ENCODE results near the gene MRGPRF. TPM values are rescaled to one million over a fixed set of nuclear protein-coding genes. Genes with fewer than 3 reads are reported as not detected.

MRGPRF gene
- polyA plus RNA-seq, 4 donors = 0.81 to 16.9 (median 2.1) TPM

- WGBS, 3 donors = 59 to 80% (median 62%) methylated on average over 6 of the region's 6 CpGs
- H3K36me3 ChIP-seq (ENCODE audit: control insufficient read depth in 3 of 3, insufficient read depth in 2 of 3, low read depth in 1 of 3, low read length in 3 of 3) = no peaks in the 10 kb centered on the region
- H3K27me3 ChIP-seq (ENCODE audit: control insufficient read depth in 3 of 3, insufficient read depth in 3 of 3, low read length in 3 of 3) = peaks cover 0 to 3% (median 0%) of the 10 kb centered on the region in 3 donors
- no peak overlapping the region for H3K4me3 ChIP-seq (ENCODE audit: low read depth in 1 of 3, low read length in 3 of 3)
- H3K27ac ChIP-seq (ENCODE audit: low read depth in 1 of 3, low read length in 2 of 3) = no peak overlapping the region
- DNase-seq (no peak), FAIRE-seq (no peak)
- no peaks in the 10 kb centered on the region for H3K4me1 ChIP-seq (ENCODE audit: control insufficient read depth in 3 of 3, insufficient read depth in 2 of 3, low read depth in 1 of 3, low read length in 2 of 3)
- peaks cover 0 to 9% of the 10 kb centered on the region in 2 donors for H3K9me3 ChIP-seq (ENCODE audit: control insufficient read depth in 2 of 2, insufficient read depth in 1 of 2, low read depth in 1 of 2, low read length in 1 of 2)
Observed at GRCh38 chr11:68983801-68984200, 29.2 kb downstream of the MRGPRF start.

- Histone ChIP-seq H3K27me3 (ENCODE audit: control insufficient read depth in 3 of 3, insufficient read depth in 3 of 3, low read length in 3 of 3) (peaks cover 0 to under 1% (median 0%) of the 10 kb centered on the region in 3 donors), H3K36me3 (ENCODE audit: control insufficient read depth in 3 of 3, insufficient read depth in 2 of 3, low read depth in 1 of 3, low read length in 3 of 3) (no peaks in the 10 kb centered on the region), H3K4me1 (ENCODE audit: control insufficient read depth in 3 of 3, insufficient read depth in 2 of 3, low read depth in 1 of 3, low read length in 2 of 3) (no peaks in the 10 kb centered on the region), H3K4me3 (ENCODE audit: low read depth in 1 of 3, low read length in 3 of 3) (no peak overlapping the region), H3K9me3 (ENCODE audit: control insufficient read depth in 2 of 2, insufficient read depth in 1 of 2, low read depth in 1 of 2, low read length in 1 of 2) (peaks cover 0 to 9% of the 10 kb centered on the region in 2 donors), H3K27ac (ENCODE audit: low read depth in 1 of 3, low read length in 2 of 3) (no peak overlapping the region)
- WGBS, 3 donors = 88 to 94% (median 91%) methylated on average over 2 of the region's 2 CpGs
- no peak for FAIRE-seq
- DNase-seq = no peak
Observed at GRCh38 chr11:68982134-68982533, 30.9 kb downstream of the MRGPRF start.

GRCh38 chr11:68980776-68981065 lies 32.3 kb downstream of the MRGPRF start, which contains the start of gene MRGPRD:
Gene MRGPRD (minus strand): TSS chr11:68980986. CDS start chr11:68980986, 0 bp downstream.
- no peaks in the 10 kb centered on the region for H3K4me1 ChIP-seq (ENCODE audit: control insufficient read depth in 3 of 3, insufficient read depth in 2 of 3, low read depth in 1 of 3, low read length in 2 of 3)
- H3K36me3 ChIP-seq (ENCODE audit: control insufficient read depth in 3 of 3, insufficient read depth in 2 of 3, low read depth in 1 of 3, low read length in 3 of 3) = no peaks in the 10 kb centered on the region
- no peak within 1 kb of the TSS for H3K27ac ChIP-seq (ENCODE audit: low read depth in 1 of 3, low read length in 2 of 3)
- H3K4me3 ChIP-seq (ENCODE audit: low read depth in 1 of 3, low read length in 3 of 3) = no peak within 1 kb of the TSS
- H3K9me3 ChIP-seq (ENCODE audit: control insufficient read depth in 2 of 2, insufficient read depth in 1 of 2, low read depth in 1 of 2, low read length in 1 of 2) = peaks cover 0 to 2% of the 10 kb centered on the region in 2 donors
- H3K27me3 ChIP-seq (ENCODE audit: control insufficient read depth in 3 of 3, insufficient read depth in 3 of 3, low read length in 3 of 3) = no peaks in the 10 kb centered on the region
- no peak for DNase-seq
- no peak for FAIRE-seq
- 73 to 84% (median 74%) methylated on average over 8 of the region's 8 CpGs for WGBS, 3 donors

GRCh38 chr11:68979931-68980775 lies 32.9 kb downstream of the MRGPRF start:
- no peaks in the 10 kb centered on the region for H3K27me3 ChIP-seq (ENCODE audit: control insufficient read depth in 3 of 3, insufficient read depth in 3 of 3, low read length in 3 of 3)
- FAIRE-seq = no peak

GRCh38 chr11:68978931-68979594 lies 34.0 kb downstream of the MRGPRF start:
- no peak overlapping the region for H3K27ac ChIP-seq (ENCODE audit: low read depth in 1 of 3, low read length in 2 of 3)
- no peak overlapping the region for H3K4me3 ChIP-seq (ENCODE audit: low read depth in 1 of 3, low read length in 3 of 3)
- DNase-seq (no peak), FAIRE-seq (no peak)
- WGBS, 3 donors = 37 to 64% (median 56%) methylated on average over 15 of the region's 15 CpGs
- no peaks in the 10 kb centered on the region for H3K36me3 ChIP-seq (ENCODE audit: control insufficient read depth in 3 of 3, insufficient read depth in 2 of 3, low read depth in 1 of 3, low read length in 3 of 3)
- H3K4me1 ChIP-seq (ENCODE audit: control insufficient read depth in 3 of 3, insufficient read depth in 2 of 3, low read depth in 1 of 3, low read length in 2 of 3) = no peaks in the 10 kb centered on the region
- H3K27me3 ChIP-seq (ENCODE audit: control insufficient read depth in 3 of 3, insufficient read depth in 3 of 3, low read length in 3 of 3) = no peaks in the 10 kb centered on the region
- peaks cover 0 to 6% of the 10 kb centered on the region in 2 donors for H3K9me3 ChIP-seq (ENCODE audit: control insufficient read depth in 2 of 2, insufficient read depth in 1 of 2, low read depth in 1 of 2, low read length in 1 of 2)

More at GRCh38 chr11:68979931-68980775, 32.9 kb downstream of the MRGPRF start:
- Histone ChIP-seq H3K4me3 (ENCODE audit: low read depth in 1 of 3, low read length in 3 of 3) (no peak overlapping the region), H3K27ac (ENCODE audit: low read depth in 1 of 3, low read length in 2 of 3) (no peak overlapping the region), H3K4me1 (ENCODE audit: control insufficient read depth in 3 of 3, insufficient read depth in 2 of 3, low read depth in 1 of 3, low read length in 2 of 3) (no peaks in the 10 kb centered on the region), H3K36me3 (ENCODE audit: control insufficient read depth in 3 of 3, insufficient read depth in 2 of 3, low read depth in 1 of 3, low read length in 3 of 3) (no peaks in the 10 kb centered on the region), H3K9me3 (ENCODE audit: control insufficient read depth in 2 of 2, insufficient read depth in 1 of 2, low read depth in 1 of 2, low read length in 1 of 2) (no peaks in the 10 kb centered on the region)
- DNase-seq = no peak
- WGBS, 3 donors = 79 to 84% (median 81%) methylated on average over 31 to 33 of the region's 33 CpGs

GRCh38 chr11:68978626-68978930 lies 34.5 kb downstream of the MRGPRF start:
- no peaks in the 10 kb centered on the region for H3K36me3 ChIP-seq (ENCODE audit: control insufficient read depth in 3 of 3, insufficient read depth in 2 of 3, low read depth in 1 of 3, low read length in 3 of 3)
- H3K4me3 ChIP-seq (ENCODE audit: low read depth in 1 of 3, low read length in 3 of 3) = no peak overlapping the region
- DNase-seq = no peak
- H3K4me1 ChIP-seq (ENCODE audit: control insufficient read depth in 3 of 3, insufficient read depth in 2 of 3, low read depth in 1 of 3, low read length in 2 of 3) = no peaks in the 10 kb centered on the region
- no peak for FAIRE-seq
- no peak overlapping the region for H3K27ac ChIP-seq (ENCODE audit: low read depth in 1 of 3, low read length in 2 of 3)
- 46 to 68% (median 55%) methylated on average over 5 of the region's 5 CpGs for WGBS, 3 donors
- H3K27me3 ChIP-seq (ENCODE audit: control insufficient read depth in 3 of 3, insufficient read depth in 3 of 3, low read length in 3 of 3) = no peaks in the 10 kb centered on the region
- peaks cover 0 to 6% of the 10 kb centered on the region in 2 donors for H3K9me3 ChIP-seq (ENCODE audit: control insufficient read depth in 2 of 2, insufficient read depth in 1 of 2, low read depth in 1 of 2, low read length in 1 of 2)

GRCh38 chr11:68977781-68978625 lies 35.0 kb downstream of the MRGPRF start:
- H3K4me3 ChIP-seq (ENCODE audit: low read depth in 1 of 3, low read length in 3 of 3) = no peak overlapping the region
- peaks cover 0 to 6% of the 10 kb centered on the region in 2 donors for H3K9me3 ChIP-seq (ENCODE audit: control insufficient read depth in 2 of 2, insufficient read depth in 1 of 2, low read depth in 1 of 2, low read length in 1 of 2)
- DNase-seq (no peak), FAIRE-seq (no peak)
- no peak overlapping the region for H3K27ac ChIP-seq (ENCODE audit: low read depth in 1 of 3, low read length in 2 of 3)
- no peaks in the 10 kb centered on the region for H3K27me3 ChIP-seq (ENCODE audit: control insufficient read depth in 3 of 3, insufficient read depth in 3 of 3, low read length in 3 of 3)
- 68 to 76% (median 71%) methylated on average over 14 of the region's 14 CpGs for WGBS, 3 donors
- no peaks in the 10 kb centered on the region for H3K36me3 ChIP-seq (ENCODE audit: control insufficient read depth in 3 of 3, insufficient read depth in 2 of 3, low read depth in 1 of 3, low read length in 3 of 3)
- no peaks in the 10 kb centered on the region for H3K4me1 ChIP-seq (ENCODE audit: control insufficient read depth in 3 of 3, insufficient read depth in 2 of 3, low read depth in 1 of 3, low read length in 2 of 3)

- no peaks in the 10 kb centered on the region for H3K4me1 ChIP-seq (ENCODE audit: control insufficient read depth in 3 of 3, insufficient read depth in 2 of 3, low read depth in 1 of 3, low read length in 2 of 3)
- H3K4me3 ChIP-seq (ENCODE audit: low read depth in 1 of 3, low read length in 3 of 3) = no peak overlapping the region
- H3K9me3 ChIP-seq (ENCODE audit: control insufficient read depth in 2 of 2, insufficient read depth in 1 of 2, low read depth in 1 of 2, low read length in 1 of 2) = peaks cover 0 to 6% of the 10 kb centered on the region in 2 donors
- WGBS, 3 donors = 81 to 87% (median 81%) methylated on average over 4 of the region's 4 CpGs
- no peaks in the 10 kb centered on the region for H3K36me3 ChIP-seq (ENCODE audit: control insufficient read depth in 3 of 3, insufficient read depth in 2 of 3, low read depth in 1 of 3, low read length in 3 of 3)
- FAIRE-seq (no peak), DNase-seq (no peak)
- H3K27ac ChIP-seq (ENCODE audit: low read depth in 1 of 3, low read length in 2 of 3) = no peak overlapping the region
- H3K27me3 ChIP-seq (ENCODE audit: control insufficient read depth in 3 of 3, insufficient read depth in 3 of 3, low read length in 3 of 3) = no peaks in the 10 kb centered on the region
Observed at GRCh38 chr11:68976563-68976962, 36.5 kb downstream of the MRGPRF start.
